PC-9 (cell line): ENCODE data around the gene PKD2L2.

Source experiments
- CTCF ChIP-seq: fragments of 200-600 bp; sonication (generic); conservative IDR thresholded peaks from 2 replicates; pipeline ENCODE4 v1.6.1; 2017; ENCODE audit warnings: mixed run types, antibody characterized with exemption, mild to moderate bottlenecking, moderate library complexity
- EZH2 ChIP-seq: fragments of 200-600 bp; sonication (generic); IDR thresholded peaks from 2 replicates; pipeline ENCODE4 v1.8.0; 2017; ENCODE audit warnings: antibody characterized with exemption, low read depth

GRCh38 chr5:137856201-137856600 lies 33.1 kb upstream of the PKD2L2 start:
- TF ChIP-seq CTCF = no peak
- no peak for TF ChIP-seq EZH2
